HG03060 (cell line): ENCODE results near the gene IQCK.

Source experiments
- ATAC-seq: cut with Tn5 transposase; IDR thresholded peaks from one replicate; pipeline ENCODE4 v1.9.1; 2021; ENCODE audit warnings: low read depth, moderate number of reproducible peaks; ENCODE audit not compliant: unreplicated experiment

Gene IQCK

DNA sequence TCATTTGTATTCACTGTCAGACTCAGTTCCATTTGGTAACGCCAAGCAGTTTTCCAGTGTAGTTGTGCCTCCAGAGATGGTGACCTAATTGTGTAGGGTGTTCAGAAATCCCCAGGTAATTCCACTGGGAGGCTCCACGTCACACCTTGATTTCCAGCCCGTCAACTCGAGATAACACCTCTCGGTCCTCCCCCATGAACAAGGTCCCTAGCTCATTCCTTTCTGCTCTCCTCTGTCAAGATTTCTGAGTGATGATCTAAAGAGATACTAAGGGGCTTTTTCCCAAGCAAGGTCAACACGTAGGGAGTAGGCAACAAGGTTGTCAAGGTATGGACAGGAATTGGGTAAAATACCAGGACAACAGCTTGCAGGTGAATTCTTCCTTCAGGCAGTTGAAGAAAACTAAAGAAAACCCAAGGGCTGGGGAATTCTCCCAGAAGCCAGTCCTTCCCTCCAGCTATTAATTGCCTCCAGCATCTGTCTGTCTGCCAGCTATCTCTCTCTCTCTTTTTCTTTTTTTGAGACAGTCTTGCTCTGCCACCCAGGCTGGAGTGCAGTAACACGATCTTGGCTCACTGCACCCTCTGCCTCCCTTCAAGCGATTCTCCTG is 135.2 kb downstream of the IQCK start:
- ATAC-seq = no peak

DNA sequence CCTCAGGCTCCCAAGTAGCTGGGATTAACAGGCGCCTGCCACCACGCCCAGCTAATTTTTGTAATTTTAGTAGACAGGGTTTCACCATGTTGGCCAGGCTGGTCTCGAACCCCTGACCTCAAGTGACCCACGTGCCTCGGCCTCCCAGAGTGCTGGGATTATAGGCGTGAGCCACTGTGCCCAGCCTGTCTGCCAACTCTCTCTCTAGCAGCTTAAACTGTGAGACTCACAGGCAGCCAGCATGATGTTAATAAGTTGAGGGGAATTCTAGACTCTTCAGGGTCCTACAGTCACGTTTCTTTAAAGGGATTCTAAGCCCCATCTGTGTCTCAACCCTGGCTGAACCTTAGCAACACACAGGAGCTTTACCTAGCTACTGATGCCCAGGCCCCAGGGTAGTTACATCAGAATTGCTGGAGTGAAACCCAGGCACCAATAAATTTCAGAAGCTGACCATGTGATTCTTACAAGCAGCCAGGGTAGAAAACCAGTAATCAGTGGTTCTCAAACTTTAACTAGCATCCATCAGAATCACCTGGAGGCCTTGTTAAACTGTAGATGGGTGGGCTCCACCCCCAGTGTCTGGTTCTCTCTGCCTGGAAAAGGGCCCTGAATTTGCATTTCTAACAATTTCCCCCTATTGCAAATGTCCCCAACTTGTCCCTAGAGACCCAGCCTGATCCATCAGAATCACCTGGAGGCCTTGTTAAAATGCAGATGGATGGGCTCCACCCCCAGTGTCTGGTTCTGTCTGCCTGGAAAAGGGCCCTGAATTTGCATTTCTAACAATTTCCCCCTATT is 135.9 kb downstream of the IQCK start:
- no peak for ATAC-seq

DNA sequence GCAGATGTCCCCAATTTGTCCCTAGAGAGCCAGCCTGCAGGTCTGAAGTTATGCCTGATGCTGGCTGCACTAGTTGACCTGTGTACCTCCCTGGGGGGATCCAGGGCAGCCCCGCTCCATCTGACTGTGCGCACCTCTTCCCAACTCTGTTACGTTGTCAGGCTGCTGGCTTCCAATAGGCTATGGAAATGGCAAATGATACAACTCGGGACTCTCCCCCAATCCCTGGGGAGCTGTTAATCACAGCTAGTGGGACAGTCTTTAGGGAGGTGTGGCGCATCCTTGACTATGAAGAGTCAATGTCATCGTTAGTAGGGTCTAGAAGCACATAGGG is 136.4 kb downstream of the IQCK start:
- ATAC-seq = no peak

DNA sequence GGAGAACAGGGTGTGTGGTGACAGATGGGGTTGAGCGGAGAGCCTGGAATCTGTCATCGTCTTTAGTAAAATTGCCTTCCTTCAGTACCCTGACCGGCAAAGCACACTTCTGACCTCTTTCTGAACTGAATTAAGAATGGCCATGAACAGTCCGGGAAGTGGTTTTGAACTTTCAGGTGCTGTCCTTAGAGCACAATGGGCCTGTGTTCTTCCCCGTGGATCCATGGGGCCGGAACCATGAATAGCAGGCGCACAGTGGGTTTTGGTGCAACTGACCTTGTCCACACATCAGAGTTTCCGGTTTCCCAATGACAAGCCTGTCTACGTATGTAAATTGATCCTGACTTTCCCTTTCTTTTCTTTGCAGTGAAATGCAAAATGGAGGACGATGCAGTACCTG is 138.0 kb downstream of the IQCK start:
- ATAC-seq = no peak

DNA sequence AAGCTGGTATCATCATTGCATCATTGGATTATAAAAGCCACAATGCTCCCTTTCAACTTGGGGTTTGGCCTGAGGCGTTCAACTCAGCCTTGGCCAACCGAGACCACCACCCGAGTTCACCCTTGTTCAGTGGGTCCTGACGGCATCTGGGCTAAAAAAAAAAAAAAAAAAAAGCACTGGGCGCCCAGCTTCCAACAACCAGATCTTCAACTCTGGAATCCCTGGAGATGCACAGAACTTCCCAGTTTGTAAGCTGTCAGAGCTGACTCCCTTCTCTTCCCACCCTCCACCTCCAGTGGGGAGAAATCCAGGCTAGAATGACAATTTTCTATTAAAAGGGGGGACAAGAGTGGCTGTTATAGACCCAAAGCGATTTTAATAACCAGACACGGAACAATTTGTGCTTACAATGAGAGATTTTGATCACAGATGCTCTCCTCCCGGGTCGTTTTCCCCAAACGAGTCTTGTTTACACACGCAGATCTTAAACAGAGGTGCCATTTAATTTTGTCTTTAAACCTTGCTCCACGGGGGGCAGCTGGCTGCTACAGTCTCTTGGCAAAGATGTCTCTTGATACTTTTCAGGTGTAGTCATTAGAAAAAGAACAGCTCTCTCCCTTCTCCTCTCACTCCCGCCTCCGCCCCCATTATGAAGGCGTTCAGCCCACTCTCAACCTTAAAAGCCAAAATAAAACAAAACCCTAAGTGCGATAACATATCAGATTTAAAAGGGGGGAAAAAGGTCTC is 139.7 kb downstream of the IQCK start:
- no peak for ATAC-seq

DNA sequence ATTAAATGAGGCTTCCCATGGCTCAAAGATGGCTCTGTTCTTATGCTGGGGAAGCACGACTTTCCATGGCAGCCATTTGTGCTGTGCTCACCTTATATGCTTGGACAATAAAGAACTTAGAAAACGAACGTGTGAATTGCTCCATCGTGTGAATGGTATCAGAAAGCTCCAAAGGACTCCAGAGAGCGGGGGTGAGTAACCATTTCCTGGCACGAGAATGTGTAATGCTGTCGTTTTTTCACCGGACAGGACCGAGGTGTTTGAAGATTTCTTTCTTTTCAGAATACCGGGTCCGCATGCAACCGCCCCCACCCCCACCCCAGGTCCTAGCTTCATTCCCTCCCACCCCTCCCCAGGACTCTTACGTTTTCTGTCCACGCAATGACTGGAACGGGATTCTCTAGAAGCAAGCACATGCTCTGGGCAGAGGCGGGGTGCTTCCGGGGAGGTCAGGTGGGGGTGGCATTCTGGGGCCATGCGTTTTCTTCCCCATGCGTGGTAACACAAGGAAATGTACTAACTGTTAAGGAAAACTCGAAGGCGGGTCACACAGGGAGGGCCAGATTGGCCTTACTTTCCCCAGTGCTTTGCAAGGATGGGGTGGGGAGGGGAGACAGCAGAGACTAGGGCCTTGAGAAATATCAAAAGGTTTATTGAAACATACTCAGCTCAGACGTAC is 140.4 kb downstream of the IQCK start:
- ATAC-seq = no peak

DNA sequence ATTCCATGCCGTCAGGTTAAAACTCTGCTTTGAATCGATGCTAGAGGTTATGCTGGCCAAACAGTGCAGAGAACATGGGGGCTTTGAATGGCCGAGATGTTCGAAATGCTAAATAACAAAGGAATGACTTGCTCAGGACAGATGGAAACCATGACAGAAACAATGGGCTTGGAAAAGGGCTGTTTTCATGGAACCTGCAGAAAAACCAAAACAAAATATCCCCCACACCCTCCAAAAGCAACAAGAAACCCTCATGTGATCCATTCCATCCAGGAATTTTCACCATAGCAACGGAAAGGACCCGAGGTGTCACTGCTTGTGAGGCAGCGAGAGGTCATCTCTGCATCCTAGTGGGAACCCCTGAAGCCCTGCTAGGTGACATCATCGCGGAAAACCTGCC is 141.1 kb downstream of the IQCK start:
- no peak for ATAC-seq

DNA sequence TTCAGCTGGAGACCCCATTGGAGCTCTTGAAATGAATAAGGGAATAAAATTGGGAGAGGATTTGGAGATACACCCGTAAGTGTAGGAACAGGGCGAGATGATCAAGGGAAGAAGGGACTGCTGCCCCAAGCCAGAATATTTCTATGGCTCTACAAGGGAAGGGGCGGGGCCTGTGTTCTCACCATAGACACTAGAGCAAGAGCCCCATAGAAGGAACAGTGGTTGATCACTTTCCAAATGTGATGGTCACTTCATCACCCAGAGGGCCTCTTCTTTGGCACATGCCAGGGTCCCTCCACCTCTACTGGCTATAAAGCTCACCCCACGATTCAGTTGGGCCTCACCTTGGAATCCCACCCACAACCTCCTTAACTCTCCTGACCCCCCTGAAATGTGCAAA is 141.5 kb downstream of the IQCK start:
- ATAC-seq = no peak

DNA sequence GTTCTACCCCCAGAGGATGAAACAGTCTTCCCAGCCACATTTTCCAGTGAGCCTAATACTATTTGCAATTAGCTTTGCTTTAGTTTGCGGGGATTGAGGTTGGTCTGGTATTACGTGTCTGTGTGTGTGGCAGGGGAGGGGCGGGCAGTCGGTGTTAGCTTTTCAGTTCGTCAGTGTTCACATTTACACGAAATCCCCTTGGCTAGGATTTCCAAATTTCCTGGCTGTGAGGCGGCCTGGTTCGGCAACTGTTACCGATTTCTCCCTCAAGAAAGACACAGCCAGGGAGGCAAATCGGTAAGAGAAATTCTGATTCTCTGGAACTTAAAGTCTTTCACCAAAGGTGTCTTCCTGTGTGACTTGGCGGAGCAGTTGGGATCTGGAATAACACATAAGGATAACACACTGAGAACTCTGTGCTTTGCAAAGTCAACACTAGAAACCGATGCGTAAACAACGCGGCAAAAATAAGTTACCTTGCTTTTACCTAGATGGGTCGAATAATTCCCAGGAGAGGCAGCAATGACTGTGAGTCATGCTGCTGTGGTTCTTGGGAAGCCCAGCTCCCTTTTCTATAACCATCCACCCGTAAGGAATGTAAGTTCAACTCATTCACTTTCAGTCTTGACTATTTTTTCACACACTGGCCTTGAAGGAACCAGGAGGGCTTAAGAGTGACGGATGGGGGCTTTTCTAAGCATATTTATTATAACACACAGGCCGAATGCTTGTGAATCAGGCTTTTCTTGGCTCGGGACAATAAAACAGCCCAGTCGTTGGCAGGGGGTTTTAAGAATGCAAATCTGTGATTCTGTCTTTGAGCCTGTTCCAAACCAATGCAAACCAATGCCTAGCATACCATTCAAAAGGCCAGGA is 142.3 kb downstream of the IQCK start:
- no peak for ATAC-seq

DNA sequence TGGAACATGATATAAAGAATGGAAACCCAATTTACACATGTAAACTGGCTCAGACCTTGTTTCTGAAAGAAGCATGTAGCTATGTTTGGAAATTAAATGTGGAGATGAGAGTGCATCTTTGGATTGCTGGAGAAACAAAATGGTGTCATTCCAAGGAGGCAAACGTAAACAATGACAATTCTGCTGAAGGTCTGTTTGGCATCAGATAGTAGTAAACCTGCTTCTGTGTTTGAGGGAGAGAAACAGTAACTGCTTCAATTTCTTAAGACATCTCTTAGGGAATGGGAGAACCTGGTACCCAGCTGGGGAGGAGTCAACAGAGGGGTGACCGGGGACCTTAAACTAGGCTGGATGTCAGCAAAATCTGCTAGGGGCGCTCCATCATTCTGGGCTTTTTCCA is 143.1 kb downstream of the IQCK start:
- ATAC-seq = no peak

DNA sequence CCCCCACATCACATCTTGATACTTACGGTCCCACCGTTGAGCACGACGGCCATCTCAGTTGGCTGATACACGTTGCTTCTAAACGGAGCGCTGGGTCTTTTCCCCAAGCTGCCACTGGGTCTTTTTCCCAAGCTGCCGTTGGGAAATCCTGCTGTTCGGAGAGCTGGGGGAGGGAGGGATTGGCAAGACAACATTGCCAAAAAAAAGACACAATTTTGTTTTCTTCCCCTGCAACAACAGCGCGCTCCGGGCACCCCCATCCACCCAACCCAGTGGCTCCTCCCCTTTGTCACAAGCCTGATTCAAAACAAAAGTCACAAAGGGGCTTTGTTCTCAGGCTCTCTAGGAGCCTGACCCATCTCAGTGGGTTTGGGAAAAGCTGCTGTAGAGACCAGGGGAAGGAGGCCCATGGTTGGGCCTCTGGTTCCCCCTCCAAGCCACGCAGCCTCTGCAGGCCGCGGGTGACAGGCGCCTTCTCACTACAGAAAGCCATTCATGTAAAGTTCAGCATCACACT is 143.8 kb downstream of the IQCK start:
- no peak for ATAC-seq

DNA sequence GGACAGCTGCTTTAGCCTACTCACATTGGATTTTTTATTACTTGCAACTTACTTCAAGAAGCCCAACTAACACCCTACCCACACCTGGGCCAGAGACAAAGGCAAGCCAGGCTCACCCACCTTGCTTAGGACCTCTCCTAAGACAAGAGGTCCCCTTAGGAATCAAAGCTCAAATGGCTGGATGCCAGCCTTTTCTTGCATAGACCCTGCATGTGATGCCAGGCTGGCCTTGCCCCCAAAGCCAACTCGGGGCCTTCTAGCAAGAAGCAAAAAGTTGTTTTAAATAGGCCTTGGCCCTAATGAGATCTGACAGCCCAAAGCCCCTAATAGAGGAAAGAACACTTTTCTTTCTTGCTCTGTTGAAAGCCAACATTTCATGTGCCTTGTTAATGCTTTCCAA is 145.9 kb downstream of the IQCK start:
- no peak for ATAC-seq

DNA sequence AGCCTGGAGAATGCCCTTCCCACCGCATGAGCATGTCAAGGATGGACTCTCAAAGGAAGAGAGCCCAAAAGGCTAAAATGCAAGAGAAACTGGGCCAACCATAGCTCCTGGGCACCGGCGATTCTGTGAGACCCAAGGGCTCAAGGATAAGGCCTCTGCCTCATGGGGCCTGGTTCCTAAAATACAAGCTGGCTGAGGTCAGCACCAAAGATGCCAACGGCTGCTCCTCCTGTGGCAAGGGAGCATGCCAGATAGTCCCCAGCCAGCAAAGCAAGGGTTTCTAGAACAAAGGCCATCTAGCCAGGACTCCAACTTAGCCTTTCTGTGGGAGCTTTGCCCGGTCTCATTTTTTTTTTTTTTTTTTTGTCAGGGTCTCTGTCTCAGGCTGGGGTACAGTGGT is 146.5 kb downstream of the IQCK start:
- no peak for ATAC-seq

DNA sequence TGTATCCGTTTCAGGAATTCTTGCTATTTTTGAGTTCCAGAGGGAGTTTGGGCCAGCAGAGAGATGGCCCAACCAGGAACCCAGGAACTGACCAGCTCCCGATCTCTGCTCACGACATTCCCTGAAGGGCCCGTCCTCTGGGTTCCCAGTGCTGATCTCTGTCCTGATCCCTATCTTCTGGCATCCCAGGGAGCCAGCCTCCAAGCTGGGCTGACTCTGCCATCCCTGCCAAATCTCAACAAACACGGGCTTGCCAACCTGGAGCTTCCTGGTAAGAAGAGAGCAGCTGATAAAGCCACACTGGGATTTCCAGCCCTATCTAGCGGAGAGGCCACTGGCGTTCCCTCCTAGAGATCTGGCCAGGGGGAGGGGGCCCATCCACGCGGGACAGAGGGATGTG is 150.3 kb downstream of the IQCK start:
- ATAC-seq = no peak

DNA sequence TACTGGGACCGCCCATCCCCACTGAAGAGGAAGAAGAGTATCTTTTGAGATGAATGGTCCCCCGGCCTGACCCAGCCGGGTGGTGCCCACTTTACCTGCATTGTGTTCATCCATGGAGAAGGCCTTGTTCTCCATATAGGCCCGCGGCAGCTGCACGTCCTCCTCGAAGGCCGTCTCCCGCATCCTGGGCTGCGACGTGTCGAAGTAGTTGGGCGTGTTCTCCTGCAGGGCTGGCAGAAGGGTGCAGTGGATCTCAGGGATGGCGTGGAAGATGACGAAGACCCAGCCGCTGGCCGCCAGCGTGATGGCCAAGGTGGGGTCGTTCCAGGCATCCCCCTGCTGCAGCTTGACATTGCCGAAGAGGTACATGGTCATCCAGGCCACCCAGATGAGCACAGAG is 153.7 kb downstream of the IQCK start:
- ATAC-seq = no peak

DNA sequence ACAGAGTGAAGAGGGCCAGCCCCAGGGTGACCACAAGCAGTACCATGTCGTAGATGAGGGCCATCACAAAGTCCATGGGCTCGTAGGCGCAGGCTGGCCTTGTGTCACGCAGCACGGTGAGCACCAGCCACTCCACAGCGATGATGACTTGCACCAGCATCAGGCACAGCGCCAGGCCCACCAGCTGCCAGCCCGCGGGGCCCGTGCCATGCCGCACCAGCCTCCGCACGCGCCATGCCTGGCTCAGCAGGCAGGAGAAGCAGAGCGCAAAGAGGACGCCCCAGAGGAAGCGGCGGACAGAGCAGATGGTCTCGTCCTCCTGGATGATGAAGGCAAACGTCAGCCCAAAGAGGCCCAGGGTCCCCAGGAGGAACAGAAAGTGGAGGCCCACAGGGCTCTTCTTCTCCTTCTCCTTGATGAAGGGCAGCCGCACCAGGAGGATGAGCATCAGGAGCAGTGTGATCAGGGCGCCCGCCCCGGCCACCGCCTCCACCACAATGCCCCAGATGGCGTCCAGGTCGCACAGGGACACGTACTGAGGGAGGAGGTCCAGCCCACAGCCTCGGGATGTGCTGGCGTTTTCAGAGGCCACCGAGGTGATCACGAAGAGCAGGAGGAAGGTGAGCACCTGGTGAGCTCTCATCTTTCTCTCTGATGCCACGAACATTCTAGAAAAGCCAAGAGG is 154.2 kb downstream of the IQCK start:
- no peak for ATAC-seq

DNA sequence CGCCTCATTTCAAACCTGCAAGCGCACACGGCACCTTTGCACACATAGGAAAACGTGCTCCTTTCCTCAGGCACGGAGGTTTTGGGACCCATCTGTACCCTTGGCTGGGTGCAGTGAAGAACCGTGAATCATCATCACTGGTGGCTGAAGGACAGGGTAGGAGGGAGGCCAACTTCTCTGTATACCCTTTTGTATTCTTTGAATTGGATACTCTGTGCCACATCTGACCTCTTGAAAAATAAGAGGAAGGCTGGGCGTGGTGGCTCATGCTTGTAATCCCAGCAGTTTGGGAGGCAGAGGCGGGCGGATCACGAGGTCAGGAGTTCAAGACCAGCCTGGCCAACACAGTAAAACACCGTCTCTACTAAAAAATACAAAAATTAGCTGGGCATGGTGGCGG is 154.9 kb downstream of the IQCK start:
- ATAC-seq = no peak

DNA sequence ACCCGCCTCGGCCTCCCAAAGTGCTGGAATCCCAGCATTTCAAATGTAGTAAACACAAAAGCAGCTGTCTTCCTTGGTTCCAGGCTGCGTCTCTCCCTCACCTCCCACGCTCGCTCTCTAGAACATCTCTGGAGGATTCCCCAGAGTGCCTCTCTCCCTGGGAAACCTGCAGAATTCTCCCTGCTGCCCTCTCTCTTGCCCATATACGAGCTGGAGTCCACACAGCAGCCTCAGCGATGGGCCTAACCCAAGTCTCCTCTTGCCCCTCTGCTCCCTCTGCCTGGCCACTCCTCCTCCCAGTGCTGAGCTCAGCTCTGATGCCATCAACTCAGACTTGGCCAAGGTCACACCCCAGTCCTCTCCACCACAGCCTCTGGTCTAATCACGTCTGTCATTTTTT is 156.0 kb downstream of the IQCK start:
- no peak for ATAC-seq

DNA sequence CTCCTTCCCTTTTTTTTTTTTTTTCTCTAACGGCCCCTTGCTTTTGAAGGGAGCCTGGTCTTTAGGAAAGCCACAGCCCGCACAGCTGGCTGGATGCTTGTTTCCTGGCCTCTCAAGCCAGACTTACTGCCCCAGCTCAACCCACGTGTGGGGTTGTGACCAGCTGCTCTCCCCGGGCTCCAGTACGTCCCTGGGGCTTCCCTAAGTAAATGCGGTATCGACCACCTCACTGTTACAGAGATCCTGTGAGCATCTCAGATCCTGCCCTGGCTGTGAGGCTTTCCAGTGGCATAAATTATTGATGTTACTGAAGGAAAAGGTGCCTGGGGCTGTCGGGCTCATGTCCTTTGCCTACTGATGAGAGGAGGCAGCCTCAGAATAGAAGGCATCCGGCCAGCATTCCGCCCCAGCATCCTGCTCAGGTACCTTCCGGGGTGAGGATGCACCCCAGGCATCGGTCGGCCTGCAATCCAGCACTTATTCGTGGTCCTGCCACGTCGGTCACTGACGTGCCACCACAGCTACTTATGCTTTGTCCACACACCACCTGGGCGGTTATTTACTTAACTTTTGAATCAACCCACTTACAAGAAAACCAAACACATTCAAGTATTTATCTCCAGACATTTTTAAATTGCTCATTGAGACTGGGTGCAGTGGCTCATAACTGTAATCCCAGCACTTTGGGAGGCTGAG is 156.9 kb downstream of the IQCK start:
- no peak for ATAC-seq
